K562 (cell line): Measurements from ENCODE around the gene IGSF3. TPM values are rescaled to one million over a fixed set of nuclear protein-coding genes. Genes with fewer than 3 reads are reported as not detected.

ENCODE experiments used
- FOXJ3 ChIP-seq: sonication (generic); formaldehyde crosslinking; IDR thresholded peaks from 2 replicates; pipeline ENCODE4 v1.4.0; 2020; ENCODE audit warnings: mild to moderate bottlenecking, missing genetic modification reagents
- FOXK2 ChIP-seq, 2 experiments: fragments of 450-650 bp; IDR thresholded peaks in 1 of 2; conservative IDR thresholded peaks in 1 of 2; 2 replicates each; pipeline ENCODE4 v1.6.1; 2016; ENCODE audit warnings: low read depth in 2 of 2, mild to moderate bottlenecking in 1 of 2
- GMEB1 ChIP-seq: fragments of 250-450 bp; sonication (Bioruptor Pico); IDR thresholded peaks from 2 replicates; pipeline ENCODE4 v1.4.0; 2020; ENCODE audit warnings: mild to moderate bottlenecking
- IRF1 ChIP-seq: sonication (generic); formaldehyde crosslinking; IDR thresholded peaks from 2 replicates; pipeline ENCODE4 v1.8.0; 2022; ENCODE audit warnings: missing genetic modification reagents, mild to moderate bottlenecking, borderline replicate concordance
- MBD2 ChIP-seq: sonication (generic); IDR thresholded peaks from 2 replicates; pipeline ENCODE4 v1.6.1; 2016; ENCODE audit warnings: low read depth, borderline replicate concordance
- NBN ChIP-seq: fragments of 450-650 bp; IDR thresholded peaks from 2 replicates; pipeline ENCODE4 v1.6.1; 2016; ENCODE audit warnings: low read depth, mild to moderate bottlenecking
- NCOA4 ChIP-seq: fragments of 450-650 bp; IDR thresholded peaks from 2 replicates; pipeline ENCODE4 v1.6.1; 2018; ENCODE audit warnings: mild to moderate bottlenecking; ENCODE audit not compliant: partially characterized antibody
- PHF21A ChIP-seq: fragments of 450-650 bp; IDR thresholded peaks from 2 replicates; pipeline ENCODE4 v1.6.1; 2017; ENCODE audit warnings: low read depth, borderline replicate concordance
- SAP30 ChIP-seq: fragments of 200-600 bp; sonication (generic); IDR thresholded peaks from 2 replicates; pipeline ENCODE4 v1.6.1; 2012; ENCODE audit warnings: borderline replicate concordance, low read depth, mild to moderate bottlenecking, moderate library complexity, low read length, control low read depth, inconsistent platforms; ENCODE audit not compliant: insufficient read depth, poor library complexity, severe bottlenecking
- WHSC1 ChIP-seq: IDR thresholded peaks from one replicate; pipeline ENCODE4 v1.6.1; 2012; ENCODE audit warnings: low read length, control low read depth, inconsistent platforms
- ZBTB43 ChIP-seq: sonication (generic); formaldehyde crosslinking; IDR thresholded peaks from 2 replicates; pipeline ENCODE4 v1.8.0; 2023; ENCODE audit warnings: mild to moderate bottlenecking, missing genetic modification reagents
- polyA plus RNA-seq, 8 experiments: library from polyadenylated mRNA; depleted of rRNA in 4 of 8; stranded (reverse) in 5 of 8; unstranded in 3 of 8; fragments of >200 nt; fragmentation: Nextera tagmentation in 2 of 8; fragmentation: Illumina TruSeq in 1 of 8; extraction: Ambion mirVana in 2 of 8; extraction: Trizol in 1 of 8; gene quantifications; 2 replicates each; pipeline versions ENCODE4 v1.2.1 to v1.2.3, GENCODE V29; 2011 to 2014; ENCODE audit warnings: inconsistent platforms in 1 of 8, missing spikeins in 1 of 8
- total RNA-seq, 7 experiments: library from RNA; depleted of rRNA in 6 of 7; stranded (reverse); fragments of >200 nt in 6 of 7; fragmentation: Illumina TruSeq in 2 of 7; extraction: Trizol in 2 of 7; gene quantifications; 2 replicates each; pipeline versions ENCODE4 v1.2.1 to v1.2.3, GENCODE V29; 2011 to 2021; ENCODE audit warnings: low replicate concordance in 1 of 7
- TF ChIP-seq, protein P1 (sequence below): fragments of 450-650 bp; IDR thresholded peaks from 2 replicates; pipeline ENCODE4 v1.6.1; 2016; ENCODE audit warnings: mild to moderate bottlenecking, moderate library complexity

The IGSF3 gene
- total and polyA plus RNA-seq, 9 of the 15 experiments (the other 6 are each of a cell fraction or from before 2014, with no cell fraction given), result 1.1 to 15.0 (median 8.3) TPM

GRCh38 chr1:116569776-116570357, 97.7 kb downstream of the IGSF3 start (continued):
- TF ChIP-seq, protein P1, sequence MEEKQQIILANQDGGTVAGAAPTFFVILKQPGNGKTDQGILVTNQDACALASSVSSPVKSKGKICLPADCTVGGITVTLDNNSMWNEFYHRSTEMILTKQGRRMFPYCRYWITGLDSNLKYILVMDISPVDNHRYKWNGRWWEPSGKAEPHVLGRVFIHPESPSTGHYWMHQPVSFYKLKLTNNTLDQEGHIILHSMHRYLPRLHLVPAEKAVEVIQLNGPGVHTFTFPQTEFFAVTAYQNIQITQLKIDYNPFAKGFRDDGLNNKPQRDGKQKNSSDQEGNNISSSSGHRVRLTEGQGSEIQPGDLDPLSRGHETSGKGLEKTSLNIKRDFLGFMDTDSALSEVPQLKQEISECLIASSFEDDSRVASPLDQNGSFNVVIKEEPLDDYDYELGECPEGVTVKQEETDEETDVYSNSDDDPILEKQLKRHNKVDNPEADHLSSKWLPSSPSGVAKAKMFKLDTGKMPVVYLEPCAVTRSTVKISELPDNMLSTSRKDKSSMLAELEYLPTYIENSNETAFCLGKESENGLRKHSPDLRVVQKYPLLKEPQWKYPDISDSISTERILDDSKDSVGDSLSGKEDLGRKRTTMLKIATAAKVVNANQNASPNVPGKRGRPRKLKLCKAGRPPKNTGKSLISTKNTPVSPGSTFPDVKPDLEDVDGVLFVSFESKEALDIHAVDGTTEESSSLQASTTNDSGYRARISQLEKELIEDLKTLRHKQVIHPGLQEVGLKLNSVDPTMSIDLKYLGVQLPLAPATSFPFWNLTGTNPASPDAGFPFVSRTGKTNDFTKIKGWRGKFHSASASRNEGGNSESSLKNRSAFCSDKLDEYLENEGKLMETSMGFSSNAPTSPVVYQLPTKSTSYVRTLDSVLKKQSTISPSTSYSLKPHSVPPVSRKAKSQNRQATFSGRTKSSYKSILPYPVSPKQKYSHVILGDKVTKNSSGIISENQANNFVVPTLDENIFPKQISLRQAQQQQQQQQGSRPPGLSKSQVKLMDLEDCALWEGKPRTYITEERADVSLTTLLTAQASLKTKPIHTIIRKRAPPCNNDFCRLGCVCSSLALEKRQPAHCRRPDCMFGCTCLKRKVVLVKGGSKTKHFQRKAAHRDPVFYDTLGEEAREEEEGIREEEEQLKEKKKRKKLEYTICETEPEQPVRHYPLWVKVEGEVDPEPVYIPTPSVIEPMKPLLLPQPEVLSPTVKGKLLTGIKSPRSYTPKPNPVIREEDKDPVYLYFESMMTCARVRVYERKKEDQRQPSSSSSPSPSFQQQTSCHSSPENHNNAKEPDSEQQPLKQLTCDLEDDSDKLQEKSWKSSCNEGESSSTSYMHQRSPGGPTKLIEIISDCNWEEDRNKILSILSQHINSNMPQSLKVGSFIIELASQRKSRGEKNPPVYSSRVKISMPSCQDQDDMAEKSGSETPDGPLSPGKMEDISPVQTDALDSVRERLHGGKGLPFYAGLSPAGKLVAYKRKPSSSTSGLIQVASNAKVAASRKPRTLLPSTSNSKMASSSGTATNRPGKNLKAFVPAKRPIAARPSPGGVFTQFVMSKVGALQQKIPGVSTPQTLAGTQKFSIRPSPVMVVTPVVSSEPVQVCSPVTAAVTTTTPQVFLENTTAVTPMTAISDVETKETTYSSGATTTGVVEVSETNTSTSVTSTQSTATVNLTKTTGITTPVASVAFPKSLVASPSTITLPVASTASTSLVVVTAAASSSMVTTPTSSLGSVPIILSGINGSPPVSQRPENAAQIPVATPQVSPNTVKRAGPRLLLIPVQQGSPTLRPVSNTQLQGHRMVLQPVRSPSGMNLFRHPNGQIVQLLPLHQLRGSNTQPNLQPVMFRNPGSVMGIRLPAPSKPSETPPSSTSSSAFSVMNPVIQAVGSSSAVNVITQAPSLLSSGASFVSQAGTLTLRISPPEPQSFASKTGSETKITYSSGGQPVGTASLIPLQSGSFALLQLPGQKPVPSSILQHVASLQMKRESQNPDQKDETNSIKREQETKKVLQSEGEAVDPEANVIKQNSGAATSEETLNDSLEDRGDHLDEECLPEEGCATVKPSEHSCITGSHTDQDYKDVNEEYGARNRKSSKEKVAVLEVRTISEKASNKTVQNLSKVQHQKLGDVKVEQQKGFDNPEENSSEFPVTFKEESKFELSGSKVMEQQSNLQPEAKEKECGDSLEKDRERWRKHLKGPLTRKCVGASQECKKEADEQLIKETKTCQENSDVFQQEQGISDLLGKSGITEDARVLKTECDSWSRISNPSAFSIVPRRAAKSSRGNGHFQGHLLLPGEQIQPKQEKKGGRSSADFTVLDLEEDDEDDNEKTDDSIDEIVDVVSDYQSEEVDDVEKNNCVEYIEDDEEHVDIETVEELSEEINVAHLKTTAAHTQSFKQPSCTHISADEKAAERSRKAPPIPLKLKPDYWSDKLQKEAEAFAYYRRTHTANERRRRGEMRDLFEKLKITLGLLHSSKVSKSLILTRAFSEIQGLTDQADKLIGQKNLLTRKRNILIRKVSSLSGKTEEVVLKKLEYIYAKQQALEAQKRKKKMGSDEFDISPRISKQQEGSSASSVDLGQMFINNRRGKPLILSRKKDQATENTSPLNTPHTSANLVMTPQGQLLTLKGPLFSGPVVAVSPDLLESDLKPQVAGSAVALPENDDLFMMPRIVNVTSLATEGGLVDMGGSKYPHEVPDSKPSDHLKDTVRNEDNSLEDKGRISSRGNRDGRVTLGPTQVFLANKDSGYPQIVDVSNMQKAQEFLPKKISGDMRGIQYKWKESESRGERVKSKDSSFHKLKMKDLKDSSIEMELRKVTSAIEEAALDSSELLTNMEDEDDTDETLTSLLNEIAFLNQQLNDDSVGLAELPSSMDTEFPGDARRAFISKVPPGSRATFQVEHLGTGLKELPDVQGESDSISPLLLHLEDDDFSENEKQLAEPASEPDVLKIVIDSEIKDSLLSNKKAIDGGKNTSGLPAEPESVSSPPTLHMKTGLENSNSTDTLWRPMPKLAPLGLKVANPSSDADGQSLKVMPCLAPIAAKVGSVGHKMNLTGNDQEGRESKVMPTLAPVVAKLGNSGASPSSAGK, result peak; percentile 52
- TF ChIP-seq FOXJ3 (no peak), ZBTB43 (CRISPR knock-in tag) (no peak), PHF21A (no peak), WHSC1 (no peak), SAP30 (no peak), NCOA4 (no peak), NBN (no peak), IRF1 (CRISPR knock-in tag) (no peak), MBD2 (no peak; the same call in 1 of the 2 replicates), FOXK2 (conservative IDR thresholded peaks at IDR 0.05 in 1 of 2, IDR thresholded peaks at IDR 0.05 in 1 of 2; ENCODE audit: low read depth in 2 of 2) (no peak), GMEB1 (no peak)
